GM12875 (cell line): ENCODE results near the gene CSNK1G2.

ENCODE experiments used
- H3K4me3 ChIP-seq: one replicate; pipeline ENCODE4 v1.5.1; 2011; ENCODE audit warnings: low read depth, low read length, control low read depth
- TF ChIP-seq, protein P1 (sequence below): IDR thresholded peaks from 2 replicates; pipeline ENCODE4 v1.5.1; 2011; ENCODE audit warnings: low read depth, mild to moderate bottlenecking, control low read depth, inconsistent platforms, low read length, moderate library complexity, borderline replicate concordance; ENCODE audit not compliant: insufficient read depth

Gene CSNK1G2

DNA sequence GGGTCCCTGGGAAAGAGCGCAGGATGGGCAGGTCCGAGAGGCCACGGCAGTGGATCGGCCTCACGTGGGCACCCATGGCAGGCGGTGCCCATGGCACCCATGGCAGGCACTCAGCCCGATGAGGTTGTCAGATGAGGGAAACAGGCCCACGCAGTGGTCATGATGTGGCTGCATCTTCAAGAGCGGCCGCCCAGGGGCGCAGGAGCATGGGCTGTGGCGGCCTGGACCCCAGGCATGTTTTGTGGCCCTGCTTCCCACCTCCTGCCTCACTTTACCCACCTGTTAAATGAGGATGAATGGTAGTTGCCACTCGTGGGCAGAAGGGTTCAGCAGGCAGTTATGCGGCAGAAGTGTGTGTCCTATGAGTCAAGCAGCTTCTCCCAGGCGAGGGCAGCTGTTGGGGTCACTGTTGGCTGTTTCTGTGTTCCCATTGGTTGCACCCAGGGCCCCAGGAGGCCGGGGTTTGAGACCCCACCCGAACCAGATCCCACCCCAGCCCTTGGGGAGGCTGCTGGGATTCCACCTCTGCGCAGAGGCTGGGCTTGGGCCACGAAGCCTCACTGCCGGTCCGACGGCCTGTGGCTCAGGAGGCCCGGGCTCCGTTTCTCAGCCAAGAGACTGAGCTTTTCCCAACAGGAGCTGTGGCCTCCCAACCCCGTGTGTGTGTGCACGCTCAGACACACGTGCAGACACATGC lies 30.0 kb downstream of the CSNK1G2 start:
- TF ChIP-seq, protein P1, sequence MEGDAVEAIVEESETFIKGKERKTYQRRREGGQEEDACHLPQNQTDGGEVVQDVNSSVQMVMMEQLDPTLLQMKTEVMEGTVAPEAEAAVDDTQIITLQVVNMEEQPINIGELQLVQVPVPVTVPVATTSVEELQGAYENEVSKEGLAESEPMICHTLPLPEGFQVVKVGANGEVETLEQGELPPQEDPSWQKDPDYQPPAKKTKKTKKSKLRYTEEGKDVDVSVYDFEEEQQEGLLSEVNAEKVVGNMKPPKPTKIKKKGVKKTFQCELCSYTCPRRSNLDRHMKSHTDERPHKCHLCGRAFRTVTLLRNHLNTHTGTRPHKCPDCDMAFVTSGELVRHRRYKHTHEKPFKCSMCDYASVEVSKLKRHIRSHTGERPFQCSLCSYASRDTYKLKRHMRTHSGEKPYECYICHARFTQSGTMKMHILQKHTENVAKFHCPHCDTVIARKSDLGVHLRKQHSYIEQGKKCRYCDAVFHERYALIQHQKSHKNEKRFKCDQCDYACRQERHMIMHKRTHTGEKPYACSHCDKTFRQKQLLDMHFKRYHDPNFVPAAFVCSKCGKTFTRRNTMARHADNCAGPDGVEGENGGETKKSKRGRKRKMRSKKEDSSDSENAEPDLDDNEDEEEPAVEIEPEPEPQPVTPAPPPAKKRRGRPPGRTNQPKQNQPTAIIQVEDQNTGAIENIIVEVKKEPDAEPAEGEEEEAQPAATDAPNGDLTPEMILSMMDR = no peak
- H3K4me3 ChIP-seq = no peak overlapping the region

DNA sequence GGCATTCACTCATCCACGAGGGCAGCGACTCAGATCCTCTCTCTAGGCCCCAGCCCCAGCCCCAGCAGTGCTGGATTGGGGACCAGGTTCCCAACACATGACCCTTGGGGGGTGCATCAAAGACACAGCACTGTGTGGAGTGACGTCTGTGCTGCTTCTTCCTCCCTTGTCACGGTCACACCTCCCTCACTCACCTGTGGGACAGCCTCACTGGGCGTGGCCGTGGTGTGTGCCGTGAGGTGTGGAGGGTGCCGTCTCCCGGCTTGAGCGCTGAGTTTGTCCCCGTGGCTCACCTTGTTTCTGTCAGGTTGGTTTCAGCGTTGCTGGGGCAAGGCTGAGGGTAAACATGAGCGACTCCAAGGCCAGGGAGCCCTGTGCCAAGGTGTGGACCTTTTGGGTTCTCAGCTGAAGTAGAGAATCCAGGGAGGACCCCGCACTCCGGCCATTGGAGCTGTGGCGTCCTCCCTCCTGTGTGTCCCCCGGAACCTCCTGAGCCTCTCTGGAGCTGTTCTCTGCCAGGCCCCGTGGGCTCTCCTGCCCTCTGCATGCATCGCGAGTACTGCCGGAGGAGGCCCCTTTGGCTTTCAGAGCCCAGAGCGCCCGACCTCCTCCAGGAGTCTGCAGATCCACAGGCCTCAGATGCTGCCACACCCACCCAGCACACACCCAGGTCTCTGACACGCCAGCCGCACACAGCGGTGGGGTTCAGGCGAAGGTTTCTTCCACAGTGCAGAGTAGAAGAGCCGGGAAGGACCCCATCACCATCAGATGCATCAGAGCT lies 33.6 kb downstream of the CSNK1G2 start:
- TF ChIP-seq, protein P1 = no peak
- H3K4me3 ChIP-seq = no peak overlapping the region

DNA sequence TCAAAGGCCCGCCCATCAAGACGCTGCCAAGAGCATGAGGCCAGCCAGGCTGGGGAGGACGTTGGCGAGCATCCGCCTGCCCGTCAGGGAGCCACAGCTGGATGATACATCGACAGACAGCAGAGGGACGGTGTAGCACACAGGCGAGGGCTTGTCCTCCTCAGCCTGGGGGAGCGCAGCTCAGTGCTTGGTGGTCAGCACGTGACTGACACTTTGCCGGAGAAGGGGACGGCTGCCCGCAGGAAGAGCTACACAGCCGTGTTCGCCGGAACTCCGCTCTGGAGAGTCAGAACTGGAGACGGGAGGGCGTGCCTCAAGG lies 34.1 kb downstream of the CSNK1G2 start:
- TF ChIP-seq, protein P1 = no peak
- H3K4me3 ChIP-seq = no peak overlapping the region

DNA sequence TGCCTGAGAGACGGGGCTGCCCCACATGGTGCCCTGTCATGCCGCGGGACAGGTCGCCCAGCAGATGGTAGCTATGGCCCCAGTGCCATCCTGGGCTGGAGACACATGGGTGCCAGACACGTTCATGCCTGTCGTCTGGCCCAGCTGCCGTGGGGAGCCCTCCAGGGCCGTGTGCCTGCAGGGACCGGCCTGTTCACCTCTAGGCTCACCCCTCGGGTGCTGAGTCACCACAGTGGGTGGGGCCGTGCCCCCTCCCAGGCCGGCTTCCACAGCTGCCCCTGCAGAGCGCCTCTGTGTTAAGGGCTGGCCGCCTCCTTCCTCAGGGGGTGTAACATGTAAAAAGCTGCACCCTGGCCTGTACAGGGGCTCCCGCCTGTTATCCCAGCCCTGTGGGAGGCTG lies 36.1 kb downstream of the CSNK1G2 start:
- no peak overlapping the region for H3K4me3 ChIP-seq
- TF ChIP-seq, protein P1 = no peak

DNA sequence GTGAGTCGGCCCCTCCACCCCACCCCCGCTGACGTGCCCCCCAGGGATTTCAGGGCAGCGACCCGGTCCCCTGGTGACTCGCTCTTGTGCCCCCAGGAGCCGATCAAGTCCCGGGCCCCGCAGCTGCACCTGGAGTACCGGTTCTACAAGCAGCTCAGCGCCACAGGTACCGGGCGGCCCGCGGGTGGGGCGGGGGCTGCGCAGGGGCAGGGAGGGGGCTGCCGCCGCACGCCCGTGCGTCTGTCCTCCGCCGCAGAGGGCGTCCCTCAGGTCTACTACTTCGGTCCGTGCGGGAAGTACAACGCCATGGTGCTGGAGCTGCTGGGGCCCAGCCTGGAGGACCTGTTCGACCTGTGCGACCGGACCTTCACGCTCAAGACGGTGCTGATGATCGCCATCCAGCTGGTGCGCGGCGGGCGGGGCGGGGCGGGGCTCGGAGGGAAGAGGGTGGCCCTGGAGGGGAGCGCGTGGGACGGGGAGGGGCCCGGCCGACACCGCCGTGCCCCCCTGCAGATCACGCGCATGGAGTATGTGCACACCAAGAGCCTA lies 37.4 kb downstream of the CSNK1G2 start:
- no peak overlapping the region for H3K4me3 ChIP-seq
- TF ChIP-seq, protein P1 = no peak

DNA sequence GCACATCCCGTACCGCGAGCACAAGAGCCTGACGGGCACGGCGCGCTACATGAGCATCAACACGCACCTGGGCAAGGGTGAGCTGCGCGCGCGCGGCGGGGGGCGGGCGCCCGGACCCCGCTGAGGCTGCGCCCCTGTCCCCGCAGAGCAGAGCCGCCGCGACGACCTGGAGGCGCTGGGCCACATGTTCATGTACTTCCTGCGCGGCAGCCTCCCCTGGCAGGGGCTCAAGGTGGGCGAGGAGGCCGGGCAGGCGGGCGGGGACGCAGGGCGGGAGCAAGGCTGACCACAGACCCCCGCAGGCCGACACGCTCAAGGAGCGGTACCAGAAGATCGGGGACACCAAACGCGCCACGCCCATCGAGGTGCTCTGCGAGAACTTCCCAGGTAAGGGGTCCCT lies 38.0 kb downstream of the CSNK1G2 start:
- TF ChIP-seq, protein P1 = no peak
- no peak overlapping the region for H3K4me3 ChIP-seq
